H9 (cell line): ENCODE results near the gene CCT2. TPM values are rescaled to one million over a fixed set of nuclear protein-coding genes. Genes with fewer than 3 reads are reported as not detected.

Experiments used
- DNase-seq: peaks from one replicate; pipeline ENCODE4 v3.0.0-alpha.2; 2017
- H2AFZ ChIP-seq: one replicate; pipeline ENCODE4 v1.6.1; 2013; ENCODE audit warnings: mild to moderate bottlenecking, low read length, control low read depth, moderate library complexity
- H2AK5ac ChIP-seq: 2 replicates; pipeline ENCODE4 v1.6.1; 2013; ENCODE audit warnings: low read length, control low read depth, mixed read lengths; ENCODE audit not compliant: insufficient read length
- H2BK120ac ChIP-seq: one replicate; pipeline ENCODE4 v1.6.1; 2013; ENCODE audit warnings: low read depth, mild to moderate bottlenecking, low read length, control low read depth, inconsistent platforms; ENCODE audit not compliant: poor library complexity, severe bottlenecking
- H2BK12ac ChIP-seq: 2 replicates; pipeline ENCODE4 v1.6.1; 2013; ENCODE audit warnings: low read length, control low read depth, mixed read lengths, low read depth; ENCODE audit not compliant: insufficient read length
- H2BK15ac ChIP-seq: 2 replicates; pipeline ENCODE4 v1.6.1; 2013; ENCODE audit warnings: low read depth, low read length, control low read depth
- H2BK20ac ChIP-seq: one replicate; pipeline ENCODE4 v1.6.1; 2013; ENCODE audit warnings: low read depth, mild to moderate bottlenecking, low read length, control low read depth, inconsistent platforms; ENCODE audit not compliant: poor library complexity, severe bottlenecking
- H2BK5ac ChIP-seq: 2 replicates; pipeline ENCODE4 v1.6.1; 2013; ENCODE audit warnings: low read length, control low read depth, mixed read lengths; ENCODE audit not compliant: insufficient read length
- H3K14ac ChIP-seq: 2 replicates; pipeline ENCODE4 v1.6.1; 2013; ENCODE audit warnings: low read length, control low read depth; ENCODE audit not compliant: insufficient read depth
- H3K18ac ChIP-seq: 2 replicates; pipeline ENCODE4 v1.6.1; 2013; ENCODE audit warnings: low read depth, mild to moderate bottlenecking, mixed read lengths, low read length, control low read depth; ENCODE audit not compliant: insufficient read length
- H3K23ac ChIP-seq: 2 replicates; pipeline ENCODE4 v1.6.1; 2013; ENCODE audit warnings: low read length, control low read depth, mixed read lengths, low read depth; ENCODE audit not compliant: insufficient read length
- H3K23me2 ChIP-seq: 2 replicates; pipeline ENCODE4 v1.6.1; 2013; ENCODE audit warnings: low read depth, mild to moderate bottlenecking, mixed read lengths, low read length, control low read depth; ENCODE audit not compliant: insufficient read length, poor library complexity, severe bottlenecking
- H3K27ac ChIP-seq: 2 replicates; pipeline ENCODE4 v1.5.1; 2013; ENCODE audit warnings: low read length, control low read depth, mixed read lengths, low read depth; ENCODE audit not compliant: insufficient read length
- H3K27me3 ChIP-seq: 2 replicates; pipeline ENCODE4 v1.6.1; 2013; ENCODE audit warnings: low read length, control low read depth, inconsistent platforms; ENCODE audit not compliant: insufficient read depth
- H3K4ac ChIP-seq: 2 replicates; pipeline ENCODE4 v1.6.1; 2013; ENCODE audit warnings: low read depth, mild to moderate bottlenecking, control low read depth, inconsistent platforms, low read length, moderate library complexity
- H3K4me1 ChIP-seq: 2 replicates; pipeline ENCODE4 v1.6.1; 2013; ENCODE audit warnings: low read length, control low read depth, inconsistent platforms; ENCODE audit not compliant: insufficient read depth
- H3K4me2 ChIP-seq: 2 replicates; pipeline ENCODE4 v1.6.1; 2013; ENCODE audit warnings: low read length, control low read depth, mixed read lengths; ENCODE audit not compliant: insufficient read length, insufficient read depth
- H3K56ac ChIP-seq: 2 replicates; pipeline ENCODE4 v1.6.1; 2013; ENCODE audit warnings: low read depth, mild to moderate bottlenecking, mixed read lengths, low read length, control low read depth; ENCODE audit not compliant: insufficient read length
- H3K79me1 ChIP-seq: 2 replicates; pipeline ENCODE4 v1.6.1; 2013; ENCODE audit warnings: low read depth, mild to moderate bottlenecking, moderate library complexity, low read length, control low read depth, inconsistent platforms; ENCODE audit not compliant: insufficient read depth, poor library complexity, severe bottlenecking
- H3K79me2 ChIP-seq: 2 replicates; pipeline ENCODE4 v1.6.1; 2013; ENCODE audit warnings: low read length, control low read depth, inconsistent platforms; ENCODE audit not compliant: insufficient read depth
- H3K9ac ChIP-seq: 2 replicates; pipeline ENCODE4 v1.6.1; 2013; ENCODE audit warnings: low read length, control low read depth, mixed read lengths; ENCODE audit not compliant: insufficient read length; ENCODE audit errors: extremely low read depth
- H3K9me3 ChIP-seq: one replicate; pipeline ENCODE4 v1.6.1; 2013; ENCODE audit warnings: low read depth, low read length, inconsistent platforms; ENCODE audit not compliant: control insufficient read depth
- H3T11ph ChIP-seq: one replicate; pipeline ENCODE4 v1.6.1; 2013; ENCODE audit warnings: mild to moderate bottlenecking, low read length, control low read depth, inconsistent platforms
- H4K20me1 ChIP-seq: one replicate; pipeline ENCODE4 v1.6.1; 2013; ENCODE audit not compliant: control insufficient read depth, insufficient read length, insufficient read depth
- H4K5ac ChIP-seq: 2 replicates; pipeline ENCODE4 v1.6.1; 2013; ENCODE audit warnings: low read depth, mild to moderate bottlenecking, mixed read lengths, low read length, control low read depth; ENCODE audit not compliant: insufficient read length
- H4K8ac ChIP-seq: replicated peaks from 2 replicates; pipeline ENCODE4 v1.6.1; 2013; ENCODE audit warnings: low read length, control low read depth, mixed read lengths, low read depth; ENCODE audit not compliant: insufficient read length
- H4K91ac ChIP-seq: 2 replicates; pipeline ENCODE4 v1.6.1; 2013; ENCODE audit warnings: low read depth, mild to moderate bottlenecking, moderate library complexity, mixed read lengths, low read length, control low read depth; ENCODE audit not compliant: insufficient read length
- H3K27ac Mint-ChIP-seq, 3 experiments: 2 replicates in 2 of 3; 3 replicates in 1 of 3; pipeline ENCODE4 v1.8.0; 2020 to 2021; ENCODE audit warnings: mixed read lengths in 3 of 3, mild to moderate bottlenecking in 1 of 3, moderate library complexity in 1 of 3
- H3K27me3 Mint-ChIP-seq: 2 replicates; pipeline ENCODE4 v1.8.0; 2021; ENCODE audit warnings: low read depth, mild to moderate bottlenecking, moderate library complexity, mixed read lengths
- H3K36me3 Mint-ChIP-seq, 3 experiments: 2 replicates in 2 of 3; 3 replicates in 1 of 3; pipeline ENCODE4 v1.8.0; 2020 to 2021; ENCODE audit warnings: low read depth in 3 of 3, mixed read lengths in 3 of 3; ENCODE audit not compliant: insufficient read depth in 1 of 3
- H3K4me1 Mint-ChIP-seq, 2 experiments: 2 replicates each; pipeline ENCODE4 v1.8.0; 2020; ENCODE audit warnings: mixed read lengths in 2 of 2
- H3K4me3 Mint-ChIP-seq, 2 experiments: 2 replicates in 1 of 2; 3 replicates in 1 of 2; pipeline ENCODE4 v1.8.0; 2020 to 2021; ENCODE audit warnings: mild to moderate bottlenecking in 2 of 2, mixed read lengths in 2 of 2, moderate library complexity in 1 of 2
- H3K9me3 Mint-ChIP-seq, 2 experiments: 2 replicates in 1 of 2; 3 replicates in 1 of 2; pipeline ENCODE4 v1.8.0; 2020; ENCODE audit warnings: mild to moderate bottlenecking in 2 of 2, mixed read lengths in 2 of 2, moderate library complexity in 1 of 2
- CTCF ChIP-seq: fragments of 200-600 bp; sonication (generic); conservative IDR thresholded peaks from 3 replicates; pipeline ENCODE4 v1.8.0; 2021; ENCODE audit warnings: antibody characterized with exemption, mild to moderate bottlenecking
- WGBS: extraction: QIAGEN DNeasy Blood & Tissue Kit; methylation state at CpG from one replicate; pipeline ENCODE4 v1.1.7; 2013; ENCODE audit warnings: missing lambda C conversion rate, low lambda C conversion rate, mixed read lengths; ENCODE audit not compliant: insufficient read length; ENCODE audit errors: extremely low coverage; 5-methylcytosine and 5-hydroxymethylcytosine counted together
- total RNA-seq: library from RNA; stranded (reverse); gene quantifications from 2 replicates; pipeline ENCODE4 v1.2.1, GENCODE V29; 2021

CCT2 gene
- total RNA-seq, 1 experiment from 2014 or later = 405 TPM

- Histone ChIP-seq H3K14ac (no peak overlapping the region), H3K27ac (no peak overlapping the region), H4K5ac (no peak overlapping the region), H3K4me2 (no peak overlapping the region), H3K23me2 (no peaks in the 10 kb centered on the region), H3K4ac (no peak overlapping the region), H4K8ac (no peak overlapping the region), H3K9me3 (no peaks in the 10 kb centered on the region), H2BK20ac (no peak overlapping the region), H3K18ac (no peak overlapping the region), H2BK15ac (no peak overlapping the region), H2AK5ac (no peak overlapping the region), H4K91ac (no peak overlapping the region), H2BK12ac (no peak overlapping the region), H3K9ac (no peak overlapping the region), H2BK120ac (no peak overlapping the region), H4K20me1 (no peaks in the 10 kb centered on the region), H3K79me1 (peaks cover 6% of the 10 kb centered on the region), H3K56ac (no peak overlapping the region), H3T11ph (no peak overlapping the region), H2BK5ac (no peak overlapping the region), H3K79me2 (no peaks in the 10 kb centered on the region; the same call in 1 of the 2 replicates), H3K23ac (no peak overlapping the region), H2AFZ (no peak overlapping the region), H3K27me3 (no peaks in the 10 kb centered on the region), H3K4me1 (no peaks in the 10 kb centered on the region)
- Mint-ChIP-seq H3K4me3 (no peak overlapping the region), H3K27ac (no peak overlapping the region), H3K36me3 (peaks cover 16 to 32% (median 19%) of the 10 kb centered on the region in 3 experiments), H3K9me3 (peaks cover 6 to 8% of the 10 kb centered on the region in 2 experiments), H3K4me1 (no peaks in the 10 kb centered on the region; a peak in 1 of 4 replicates), H3K27me3 (no peaks in the 10 kb centered on the region)
- no CpG with 5 or more reads among the region's 2 CpGs for WGBS
- no peak for DNase-seq
- TF ChIP-seq CTCF = no peak
Measured at GRCh38 chr12:69540987-69541386, 44.3 kb upstream of the CCT2 start.
